Progenitor cell of endocrine pancreas (in vitro differentiated cells): Measurements from ENCODE around the gene EN1. TPM values are rescaled to one million over a fixed set of nuclear protein-coding genes. Genes with fewer than 3 reads are reported as not detected.

ENCODE experiments used
- DNase-seq: peaks from one replicate; pipeline ENCODE4 v3.0.0; 2021; ENCODE audit warnings: low spot score; ENCODE audit not compliant: unreplicated experiment
- H3K27ac Mint-ChIP-seq: 2 replicates; pipeline ENCODE4 v1.8.0; 2021; ENCODE audit warnings: mild to moderate bottlenecking, moderate library complexity, mixed read lengths
- H3K27me3 Mint-ChIP-seq: 2 replicates; pipeline ENCODE4 v1.8.0; 2021; ENCODE audit warnings: mixed read lengths
- H3K36me3 Mint-ChIP-seq: 2 replicates; pipeline ENCODE4 v1.8.0; 2022; ENCODE audit warnings: mixed read lengths; ENCODE audit not compliant: insufficient read depth
- H3K4me1 Mint-ChIP-seq: 2 replicates; pipeline ENCODE4 v1.8.0; 2021; ENCODE audit warnings: low read depth, mixed read lengths
- H3K4me3 Mint-ChIP-seq: 2 replicates; pipeline ENCODE4 v1.8.0; 2021; ENCODE audit warnings: low read depth, mild to moderate bottlenecking, moderate library complexity, mixed read lengths
- H3K9me3 Mint-ChIP-seq: 2 replicates; pipeline ENCODE4 v1.8.0; 2021; ENCODE audit warnings: low read depth, mixed read lengths
- CTCF ChIP-seq: fragments of 200-600 bp; sonication (generic); IDR thresholded peaks from one replicate; pipeline ENCODE4 v1.5.0; 2021; ENCODE audit warnings: antibody characterized with exemption, mild to moderate bottlenecking; ENCODE audit not compliant: unreplicated experiment
- total RNA-seq: library from RNA; stranded (reverse); gene quantifications from 2 replicates; pipeline ENCODE4 v1.2.1, GENCODE V29; 2021

The EN1 gene
- total RNA-seq, 1 donor from 2014 or later = 0.12 TPM

GRCh38 chr2:118808429-118808809 lies 39.0 kb downstream of the EN1 start:
- Mint-ChIP-seq H3K36me3 (no peaks in the 10 kb centered on the region), H3K9me3 (no peaks in the 10 kb centered on the region), H3K27me3 (peaks cover 85% of the 10 kb centered on the region), H3K27ac (no peak overlapping the region), H3K4me1 (no peaks in the 10 kb centered on the region), H3K4me3 (no peak overlapping the region)
- no peak for TF ChIP-seq CTCF
- no peak for DNase-seq

GRCh38 chr2:118807668-118808428 lies 39.6 kb downstream of the EN1 start:
- Mint-ChIP-seq H3K9me3 (no peaks in the 10 kb centered on the region), H3K4me3 (no peak overlapping the region), H3K27me3 (peaks cover 85% of the 10 kb centered on the region), H3K4me1 (no peaks in the 10 kb centered on the region), H3K36me3 (no peaks in the 10 kb centered on the region), H3K27ac (no peak overlapping the region)
- DNase-seq = no peak
- TF ChIP-seq CTCF = no peak

- H3K4me3 Mint-ChIP-seq = no peak overlapping the region
- H3K27me3 Mint-ChIP-seq = peaks cover 85% of the 10 kb centered on the region
- H3K36me3 Mint-ChIP-seq = no peaks in the 10 kb centered on the region
- no peaks in the 10 kb centered on the region for H3K9me3 Mint-ChIP-seq
- DNase-seq = no peak
- no peaks in the 10 kb centered on the region for H3K4me1 Mint-ChIP-seq
- no peak for TF ChIP-seq CTCF
- no peak overlapping the region for H3K27ac Mint-ChIP-seq
These were observed 40.4 kb downstream of the EN1 start for GRCh38 chr2:118806797-118807667.

GRCh38 chr2:118805064-118805690 lies 42.3 kb downstream of the EN1 start:
- no peak for DNase-seq
- Mint-ChIP-seq H3K4me1 (no peaks in the 10 kb centered on the region), H3K9me3 (no peaks in the 10 kb centered on the region), H3K27ac (no peak overlapping the region), H3K4me3 (no peak overlapping the region), H3K27me3 (peaks cover 79% of the 10 kb centered on the region), H3K36me3 (no peaks in the 10 kb centered on the region)
- no peak for TF ChIP-seq CTCF

- H3K4me3 Mint-ChIP-seq = no peak overlapping the region
- no peaks in the 10 kb centered on the region for H3K9me3 Mint-ChIP-seq
- no peak for TF ChIP-seq CTCF
- no peaks in the 10 kb centered on the region for H3K36me3 Mint-ChIP-seq
- no peak overlapping the region for H3K27ac Mint-ChIP-seq
- no peak for DNase-seq
- H3K27me3 Mint-ChIP-seq = peaks cover 71% of the 10 kb centered on the region
- H3K4me1 Mint-ChIP-seq = no peaks in the 10 kb centered on the region
These were observed 44.4 kb downstream of the EN1 start for GRCh38 chr2:118803012-118803411.
